CD4-positive, alpha-beta T cell treated with Interleukin-17A for 1 hour (primary cell): Measurements from ENCODE around the gene DDC.

Experiments used
- DNase-seq: peaks from one replicate; pipeline ENCODE4 v3.0.0-alpha.2; 2020

DDC gene

DNA sequence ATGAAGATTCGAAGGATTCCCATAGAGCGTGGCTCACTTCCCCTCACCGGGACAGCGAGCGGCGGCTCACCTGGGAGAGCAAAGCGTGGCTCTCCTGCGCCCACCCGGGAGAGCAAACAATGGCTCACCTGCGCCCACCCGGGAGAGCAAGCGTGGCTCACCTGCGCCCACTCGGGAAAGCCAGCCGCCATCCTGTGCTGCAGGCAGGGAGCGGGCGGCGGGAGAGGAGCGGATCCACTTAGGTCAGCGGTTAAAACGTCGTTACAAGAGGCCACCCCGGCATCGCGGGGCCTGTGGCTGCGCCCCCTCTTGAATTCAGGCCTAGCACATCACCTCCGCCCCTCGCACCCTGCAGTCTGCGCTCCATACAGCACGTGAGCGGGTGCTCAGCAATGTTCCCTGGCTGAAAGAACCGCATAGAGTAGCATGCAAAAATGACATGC is 114.6 kb downstream of the DDC start:
- DNase-seq: peak; percentile 25

DNA sequence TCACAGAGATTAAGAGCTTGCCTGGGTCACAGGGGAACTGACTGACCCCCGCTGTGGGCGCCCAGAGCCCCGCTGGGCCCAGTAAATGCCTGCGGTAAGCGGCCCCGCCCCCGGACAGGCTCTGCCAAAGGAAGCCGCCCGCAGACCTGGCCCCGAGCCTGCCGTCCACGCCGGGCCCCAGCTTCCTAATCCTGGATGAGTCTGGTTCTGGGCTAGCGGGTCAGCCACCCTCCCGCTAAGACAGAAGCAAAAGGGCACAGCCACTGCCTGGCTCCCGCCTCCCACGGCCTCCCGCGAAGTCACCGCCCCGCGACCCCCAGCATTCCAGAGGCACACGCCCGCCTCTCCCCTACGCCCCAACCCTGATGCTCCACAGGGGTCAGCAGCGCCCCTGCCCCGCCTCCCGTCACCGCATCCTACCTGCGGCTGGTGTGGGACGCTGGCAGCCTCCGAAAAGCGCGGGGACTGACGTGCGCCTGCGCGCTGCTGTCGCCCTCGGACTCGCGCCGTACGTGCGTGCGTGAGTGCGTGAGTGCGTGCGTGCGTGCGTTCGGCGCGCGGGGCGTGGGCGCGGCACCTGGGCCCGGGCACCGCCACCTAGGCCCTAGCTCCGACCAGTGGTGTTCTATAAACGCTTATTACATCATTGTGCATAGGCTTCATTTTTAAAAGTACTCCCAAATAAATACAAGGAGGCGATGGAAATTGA is 115.2 kb downstream of the DDC start, which contains the start of gene FIGNL1:
FIGNL1 (minus strand) TSS at position 470 of the 709 bp plus-strand sequence. CDS start 3,063 bp downstream, outside the sequence.
- peak; percentile 75 for DNase-seq

GRCh38 chr7:50449501-50449880 is 115.7 kb downstream of the DDC start:
- no peak for DNase-seq

GRCh38 chr7:50448823-50449222 is 116.4 kb downstream of the DDC start:
- DNase-seq: no peak

DNA sequence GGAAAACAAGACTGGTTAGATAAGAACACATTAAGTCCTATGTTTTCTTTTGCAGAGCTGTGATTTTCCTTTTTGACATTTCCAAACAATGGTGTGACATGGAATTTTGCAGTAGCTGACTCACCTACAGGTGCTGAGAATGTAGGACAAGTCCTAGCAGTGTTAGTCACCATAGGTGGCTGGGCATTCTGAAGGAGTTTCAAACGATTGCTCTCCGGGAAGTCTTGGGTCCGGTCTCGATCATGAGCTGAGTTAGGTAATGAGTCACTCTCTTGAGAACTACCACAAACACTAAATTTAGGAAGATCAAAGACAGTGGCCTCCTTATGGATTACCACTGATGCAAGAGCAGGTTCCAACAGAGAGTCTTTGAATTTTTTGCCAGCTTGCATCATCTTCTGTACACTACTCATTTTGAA is 118.7 kb downstream of the DDC start:
- no peak for DNase-seq

DNA sequence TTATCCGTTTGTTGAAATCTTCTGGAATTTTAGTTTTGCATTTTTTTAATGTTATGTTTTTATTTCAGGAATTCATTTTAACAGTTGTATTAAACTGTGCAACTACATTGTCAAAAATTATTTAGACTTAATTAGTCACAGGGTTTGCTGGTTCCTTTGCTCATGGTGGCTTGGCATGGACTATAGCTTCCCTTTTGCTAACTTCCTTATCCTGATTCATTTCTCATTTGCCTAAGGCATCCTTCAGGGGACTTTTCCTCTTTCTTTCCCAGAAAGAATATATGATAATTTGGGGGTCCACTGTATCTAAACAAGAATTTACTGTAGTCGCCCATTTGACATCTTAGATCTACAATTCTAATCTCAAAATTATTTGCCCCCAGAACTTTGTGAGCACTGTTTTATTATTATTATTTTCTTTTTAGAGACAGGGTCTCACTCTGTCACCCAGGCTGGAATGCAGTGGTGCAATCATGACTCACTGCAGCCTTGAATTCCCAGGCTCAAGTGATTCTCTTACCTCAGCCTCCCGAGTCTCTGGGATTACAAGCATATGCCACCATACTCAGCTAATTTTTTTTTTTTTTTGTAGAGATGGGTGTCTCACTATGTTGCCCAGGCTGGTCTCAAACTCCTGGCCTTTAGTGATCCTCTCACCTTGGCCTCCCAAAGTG is 128.9 kb downstream of the DDC start:
- no peak for DNase-seq

DNA sequence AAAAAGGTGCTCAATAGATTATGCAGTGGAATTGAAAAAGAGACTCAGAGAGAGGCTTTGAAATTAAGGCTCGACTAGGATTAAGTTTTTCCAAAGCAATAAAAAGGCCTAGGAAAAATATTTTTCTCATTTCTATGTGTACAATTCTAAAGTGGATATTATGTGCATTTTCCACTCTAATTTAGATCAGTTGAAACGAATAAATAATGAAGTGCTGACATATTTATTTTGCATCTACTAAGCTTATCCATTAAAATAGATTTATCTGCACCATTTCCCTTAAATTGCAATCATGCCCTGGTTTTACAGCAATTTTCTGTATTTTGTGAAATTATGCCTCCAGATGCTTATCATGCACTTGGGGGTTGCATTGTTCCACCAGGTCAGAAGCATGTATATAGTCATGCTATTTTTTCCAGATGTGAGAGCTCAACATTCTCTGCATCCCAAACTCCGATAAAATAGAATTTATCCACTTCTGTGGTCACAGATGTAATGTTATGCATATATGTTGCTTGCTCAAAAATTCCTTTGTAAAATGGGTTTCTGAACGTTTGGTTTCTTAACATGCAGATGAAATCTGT is 133.4 kb downstream of the DDC start:
- no peak for DNase-seq

GRCh38 chr7:50431316-50431715 is 133.9 kb downstream of the DDC start:
- DNase-seq: no peak

DNA sequence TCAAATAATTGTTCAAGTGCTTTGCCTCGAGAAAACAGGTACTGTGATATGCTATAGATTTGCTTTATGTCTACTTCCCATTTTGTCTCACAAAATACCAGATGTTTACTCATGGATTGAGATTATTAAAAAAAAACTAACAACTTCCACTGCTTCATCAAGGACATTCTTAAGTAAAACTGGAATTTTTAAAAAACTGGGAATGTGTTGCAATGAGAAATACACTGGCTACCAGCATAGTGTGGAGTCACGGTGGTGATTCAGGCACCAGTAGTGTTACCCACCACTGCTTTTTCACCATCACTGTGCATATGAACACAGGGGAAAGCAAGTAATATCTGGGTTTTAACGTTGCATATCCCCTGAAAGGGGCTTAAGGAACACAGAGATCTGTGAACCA is 136.3 kb downstream of the DDC start:
- DNase-seq: no peak

DNA sequence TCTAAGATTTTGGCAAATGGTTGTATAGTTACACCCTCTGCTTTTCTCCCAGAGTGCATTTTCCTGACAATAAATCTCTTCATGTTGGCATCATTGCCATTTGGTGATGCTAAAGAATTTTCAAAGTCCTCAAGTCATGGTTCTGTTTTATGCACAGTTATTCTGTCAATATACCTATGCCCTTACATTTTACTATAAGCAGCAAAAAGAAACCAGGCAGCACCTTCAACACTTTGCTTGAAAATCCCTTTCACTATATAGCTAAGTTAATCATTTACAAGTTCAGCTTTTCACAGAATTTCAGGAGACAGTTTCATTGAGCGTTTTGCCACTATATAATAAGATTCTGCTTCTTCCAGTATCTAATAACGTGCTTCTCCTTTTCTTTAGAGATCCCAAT is 137.7 kb downstream of the DDC start:
- no peak for DNase-seq

DNA sequence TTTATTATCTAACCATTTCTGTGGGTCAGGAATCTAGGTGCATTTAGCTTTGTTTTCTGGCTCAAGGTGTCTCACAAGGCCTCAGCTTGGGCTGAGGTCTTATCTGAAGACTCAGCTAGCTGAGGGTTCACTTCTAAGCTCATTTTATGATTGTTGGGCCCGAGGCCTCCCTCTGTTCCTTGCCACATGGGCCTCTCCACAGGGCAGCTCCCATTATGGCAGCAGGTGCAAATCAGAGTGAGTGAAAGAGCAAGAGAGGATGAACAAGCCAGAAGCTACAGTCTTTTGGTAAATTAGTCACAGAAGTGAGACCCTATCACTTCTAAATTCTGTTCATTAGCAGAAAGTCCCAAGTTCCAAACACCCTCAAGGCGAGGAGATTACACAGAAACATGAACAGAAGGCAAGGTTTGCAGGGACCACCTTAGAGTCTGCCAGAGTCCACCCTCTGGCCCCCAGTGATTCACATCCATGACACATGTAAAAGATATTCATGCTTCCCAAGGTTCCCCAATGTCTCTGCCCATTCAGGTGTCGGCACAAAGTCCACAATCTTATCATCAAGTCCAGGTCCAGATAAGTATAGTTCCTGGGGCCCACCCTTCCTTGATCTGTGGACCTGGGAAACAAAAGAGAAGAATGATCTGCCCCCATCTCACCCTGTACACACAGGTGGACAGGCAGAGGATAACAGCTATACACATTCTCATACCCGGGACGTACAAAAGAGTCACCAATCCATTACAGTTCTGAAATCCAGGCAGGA is 138.7 kb downstream of the DDC start:
- no peak for DNase-seq

DNA sequence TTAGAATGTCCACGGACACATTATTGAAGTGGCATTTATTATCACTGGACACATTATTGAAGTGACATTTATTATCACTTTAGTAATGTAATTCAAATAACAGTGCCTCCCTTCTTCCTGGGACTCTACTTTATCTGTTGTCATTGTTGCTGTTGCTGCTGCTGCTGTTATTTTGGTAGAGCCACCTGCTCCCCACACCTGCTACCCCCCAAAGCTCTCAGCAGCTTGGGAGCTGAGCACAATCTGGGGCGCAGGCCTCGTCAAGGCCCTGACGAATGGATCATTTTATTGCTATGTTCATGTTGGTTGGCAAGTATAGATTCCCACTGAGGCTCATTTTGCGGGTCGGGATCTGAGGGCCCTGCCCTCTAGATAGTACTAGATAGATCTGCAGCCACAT is 139.9 kb downstream of the DDC start:
- DNase-seq: no peak

DNA sequence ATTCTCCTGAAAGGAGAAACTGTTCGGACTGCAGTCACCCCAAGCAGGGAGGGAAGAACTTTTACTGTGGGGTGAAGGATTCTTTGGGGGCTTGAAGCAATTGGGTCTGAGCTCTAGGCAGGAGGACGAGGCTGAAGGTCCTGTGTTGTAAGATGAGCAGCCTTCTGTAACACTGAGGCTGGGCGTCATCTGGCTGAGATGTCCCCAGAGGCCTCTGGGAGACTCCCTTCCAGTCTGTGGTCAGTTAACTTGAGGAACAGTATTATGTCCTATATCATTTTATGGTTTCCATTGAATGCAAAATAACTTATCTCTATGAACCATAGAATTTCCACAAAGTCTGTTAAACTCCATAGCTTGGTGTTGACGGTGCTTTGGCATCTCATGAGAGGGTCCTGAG is 141.3 kb downstream of the DDC start:
- no peak for DNase-seq

DNA sequence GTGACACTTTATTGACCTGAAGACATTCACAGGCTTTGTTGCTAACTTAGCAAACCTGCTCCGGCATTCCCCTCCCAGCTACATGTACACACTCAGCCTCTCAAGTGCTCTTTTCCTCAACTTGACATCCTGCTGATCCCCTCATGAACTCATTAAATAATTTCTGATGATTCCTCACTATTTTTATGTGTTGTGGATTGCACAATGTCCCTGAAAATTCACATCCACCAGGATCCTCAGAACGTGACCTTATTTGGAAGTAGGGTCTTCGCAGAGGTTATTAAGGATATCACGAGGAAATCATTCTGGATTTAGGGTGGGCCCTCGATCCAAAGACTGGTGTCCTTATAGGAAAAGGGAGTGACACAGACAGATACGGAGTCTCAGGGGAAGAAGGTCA is 142.3 kb downstream of the DDC start:
- DNase-seq: no peak

- DNase-seq: no peak
Measured at GRCh38 chr7:50421043-50421442, 144.2 kb downstream of the DDC start.

DNA sequence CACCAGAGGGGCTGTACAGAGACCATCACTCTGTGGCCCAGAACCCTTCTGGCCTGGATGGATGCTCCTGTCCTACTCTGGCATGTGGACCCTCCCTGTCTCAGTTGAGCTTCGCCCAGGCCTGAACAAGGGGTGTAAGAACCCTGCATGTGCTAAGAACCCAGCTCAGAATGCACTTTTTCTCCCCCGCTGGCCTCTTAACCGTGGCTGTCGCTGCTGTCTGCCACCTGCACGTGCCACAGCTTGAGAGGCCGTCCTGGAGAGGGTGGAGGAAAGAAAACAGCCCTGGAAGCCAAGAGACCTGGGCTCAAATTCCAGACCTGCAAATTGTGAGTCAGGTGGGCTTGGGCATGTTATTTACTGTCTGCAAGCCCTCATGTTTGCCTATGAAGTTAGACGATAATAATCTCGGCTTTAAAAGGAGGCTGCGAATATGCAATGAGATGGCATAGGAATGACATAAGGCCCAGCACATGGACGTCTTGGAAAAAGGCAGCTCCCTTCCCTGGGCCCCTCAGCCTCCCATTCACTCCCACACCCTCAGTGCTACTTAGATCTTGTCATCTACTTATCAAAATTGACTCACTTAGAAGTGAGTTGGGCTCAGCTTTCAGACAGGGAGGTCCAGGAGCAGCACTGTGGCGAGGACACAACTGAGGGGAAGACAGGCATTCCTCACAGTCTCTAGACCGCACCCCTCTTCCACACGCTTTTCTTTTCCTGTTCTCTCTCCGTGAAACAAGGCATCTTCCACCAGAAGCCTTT is 146.5 kb downstream of the DDC start:
- DNase-seq: no peak

GRCh38 chr7:50418086-50418515 is 147.1 kb downstream of the DDC start:
- DNase-seq: peak; percentile 83

- no peak for DNase-seq
Measured at GRCh38 chr7:50416527-50417182, 148.6 kb downstream of the DDC start.

GRCh38 chr7:50415844-50416364 is 149.3 kb downstream of the DDC start:
- DNase-seq: no peak

GRCh38 chr7:50413561-50413960 is 151.6 kb downstream of the DDC start:
- no peak for DNase-seq

GRCh38 chr7:50412973-50413372 is 152.2 kb downstream of the DDC start:
- no peak for DNase-seq

DNA sequence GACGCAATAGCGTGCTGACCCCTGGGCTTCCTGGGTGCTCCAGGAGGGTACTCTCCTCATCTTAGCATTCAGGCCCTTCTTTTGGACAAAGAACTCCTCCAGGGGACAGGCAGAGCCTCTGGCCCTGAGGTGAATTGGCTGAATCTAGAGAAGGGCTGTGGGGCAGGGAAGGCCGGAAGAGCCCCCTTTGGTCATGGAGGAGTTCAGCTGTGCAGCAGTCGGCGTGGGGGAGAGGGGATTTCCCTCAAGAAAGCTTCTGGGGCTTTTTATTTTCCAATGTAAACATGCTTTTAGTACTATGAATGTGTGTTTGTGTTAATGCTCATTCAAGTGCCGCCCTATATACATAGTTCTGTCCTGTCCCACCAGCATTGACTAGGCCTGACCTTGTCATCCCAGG is 153.9 kb downstream of the DDC start:
- DNase-seq: no peak
